ENCODE results near the gene IMP3.

DNA sequence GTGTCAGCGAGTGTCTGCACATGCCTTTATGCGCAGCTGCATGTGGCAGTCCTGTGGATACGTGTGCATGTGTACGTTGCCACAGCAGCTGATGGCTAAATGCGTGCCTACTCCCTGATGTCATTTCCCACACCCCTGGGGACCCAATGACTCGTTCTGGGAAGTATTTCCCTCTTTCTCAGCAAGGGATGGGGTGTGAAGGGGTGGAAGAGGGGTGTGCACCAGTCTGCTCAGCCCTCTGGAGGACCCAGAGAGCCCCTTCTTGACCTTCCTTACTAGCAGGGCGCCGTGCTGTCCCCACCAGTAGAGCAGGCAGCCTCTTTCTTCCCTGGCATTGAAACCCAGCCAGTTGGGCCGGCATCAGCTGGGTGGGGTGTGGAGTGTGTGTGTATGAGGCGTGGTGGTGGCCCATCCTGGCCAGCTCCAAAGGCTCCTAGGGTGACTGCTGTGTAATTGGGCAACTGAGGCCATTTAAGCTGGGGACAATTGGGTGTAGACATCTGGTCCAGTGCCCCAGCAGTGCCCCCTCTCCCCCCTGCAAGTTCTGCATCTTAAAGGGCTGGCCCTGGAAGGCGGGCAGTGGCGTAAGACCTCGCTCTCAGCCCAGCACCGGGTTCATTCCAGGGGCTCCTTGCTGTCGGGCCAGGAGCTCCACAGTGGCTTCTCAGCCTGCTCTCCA lies 26.9 kb upstream of the IMP3 start:
- TF ChIP-seq EZH2 (IDR thresholded peaks at IDR 0.05; ENCODE audit: borderline replicate concordance, low read depth, low read length, severe bottlenecking) (no peak), CTCF (IDR thresholded peaks at IDR 0.05; ENCODE audit: borderline replicate concordance, extremely low read depth, low read length, poor library complexity, severe bottlenecking) (no peak)
